Fibroblast of lung (primary cell): Measurements from ENCODE around the gene PSME4. TPM values are rescaled to one million over a fixed set of nuclear protein-coding genes. Genes with fewer than 3 reads are reported as not detected.
"Not testable (repeated sequence)": the region's sequence is repeated elsewhere in the genome, so short reads cannot be mapped to it uniquely, and the experiment has no call there.

Experiments
- DNase-seq, 2 donors: peaks; one replicate each; pipeline versions ENCODE4 v3.0.0 to v3.0.0-alpha.2; 2010; ENCODE audit warnings: low read depth in 2 of 2
- H2AFZ ChIP-seq: 2 replicates; pipeline ENCODE4 v1.5.1; 2012; ENCODE audit warnings: low read length, control low read depth, inconsistent platforms
- H3K27ac ChIP-seq: 2 replicates; pipeline ENCODE4 v1.5.1; 2011; ENCODE audit warnings: low read length, control low read depth; ENCODE audit not compliant: insufficient read depth
- H3K27me3 ChIP-seq: 2 replicates; pipeline ENCODE4 v1.5.1; 2011; ENCODE audit warnings: mild to moderate bottlenecking, low read length; ENCODE audit not compliant: control insufficient read depth, insufficient read depth
- H3K36me3 ChIP-seq: 2 replicates; pipeline ENCODE4 v1.5.1; 2011; ENCODE audit warnings: low read length; ENCODE audit not compliant: control insufficient read depth, insufficient read depth
- H3K4me1 ChIP-seq: 2 replicates; pipeline ENCODE4 v1.5.1; 2011; ENCODE audit warnings: low read length; ENCODE audit not compliant: control insufficient read depth, insufficient read depth; ENCODE audit errors: extremely low read depth
- H3K4me2 ChIP-seq: 2 replicates; pipeline ENCODE4 v1.5.1; 2011; ENCODE audit warnings: low read length, control low read depth; ENCODE audit not compliant: insufficient read depth; ENCODE audit errors: extremely low read depth
- H3K4me3 ChIP-seq, 4 experiments: fragments of 200-600 bp in 1 of 4; sonication (generic) in 1 of 4; replicated peaks in 1 of 4; 2 replicates each; pipeline ENCODE4 v1.5.1; 2011 to 2016; ENCODE audit warnings: low read length in 4 of 4, low read depth in 3 of 4, mild to moderate bottlenecking in 3 of 4, control low read depth in 2 of 4, inconsistent platforms in 1 of 4, mixed read lengths in 1 of 4; ENCODE audit not compliant: insufficient read depth in 1 of 4; ENCODE audit errors: control extremely low read depth in 1 of 4
- H3K79me2 ChIP-seq: 2 replicates; pipeline ENCODE4 v1.5.1; 2012; ENCODE audit warnings: mild to moderate bottlenecking, low read length, inconsistent platforms; ENCODE audit not compliant: control insufficient read depth, insufficient read depth
- H3K9ac ChIP-seq: 2 replicates; pipeline ENCODE4 v1.5.1; 2011; ENCODE audit warnings: mild to moderate bottlenecking, low read length, control low read depth; ENCODE audit not compliant: insufficient read depth
- H3K9me3 ChIP-seq: 2 replicates; pipeline ENCODE4 v1.5.1; 2012; ENCODE audit warnings: low read depth, low read length; ENCODE audit not compliant: control insufficient read depth, insufficient read depth
- H4K20me1 ChIP-seq: 2 replicates; pipeline ENCODE4 v1.5.1; 2011; ENCODE audit warnings: low read length; ENCODE audit not compliant: control insufficient read depth, insufficient read depth; ENCODE audit errors: extremely low read depth
- CTCF ChIP-seq, 2 donors: IDR thresholded peaks in 1 of 2; conservative IDR thresholded peaks in 1 of 2; 1 replicate in 1 of 2; 2 replicates in 1 of 2; pipeline ENCODE4 v1.5.1; 2011 to 2012; ENCODE audit warnings: low read length in 2 of 2, control low read depth in 1 of 2, inconsistent platforms in 1 of 2, low read depth in 1 of 2, mild to moderate bottlenecking in 1 of 2
- EZH2 ChIP-seq: IDR thresholded peaks from 2 replicates; pipeline ENCODE4 v1.5.1; 2012; ENCODE audit warnings: low read length, control low read depth, mild to moderate bottlenecking; ENCODE audit errors: missing control alignments
- polyA plus RNA-seq, 2 donors: library from polyadenylated mRNA; depleted of rRNA in 1 of 2; stranded (reverse) in 1 of 2; unstranded in 1 of 2; fragments of >200 nt; gene quantifications; 2 replicates each; pipeline ENCODE4 v1.2.1, GENCODE V29; 2011 to 2012; ENCODE audit warnings: missing spikeins in 1 of 2
- total RNA-seq: library from RNA; depleted of rRNA; stranded (reverse); fragments of >200 nt; gene quantifications from 2 replicates; pipeline ENCODE4 v1.2.1, GENCODE V29; 2014

Gene PSME4
- total and polyA plus RNA-seq, 2 donors (not counting 1 experiment from before 2014, with no cell fraction given) = 26.8 to 34.6 TPM

DNA sequence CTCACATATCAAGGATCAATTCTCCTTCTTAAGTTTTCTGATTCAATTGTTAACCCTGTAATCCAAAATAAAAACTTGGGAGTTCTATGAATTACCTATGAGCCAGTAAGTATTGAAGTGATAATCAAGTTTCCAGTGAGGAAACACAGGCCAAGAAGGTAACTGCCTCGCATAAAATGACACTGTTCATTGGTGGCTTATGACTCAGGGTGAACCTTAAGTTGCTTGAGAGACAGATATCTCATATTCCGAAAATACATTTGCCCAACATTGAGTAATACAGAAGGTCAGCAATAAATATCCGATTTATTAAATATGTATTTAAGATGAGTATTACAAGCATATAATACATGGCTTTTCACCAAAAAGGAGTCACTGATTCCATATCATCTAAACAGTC, 31.9 kb downstream of the PSME4 start:
- no peak overlapping the region for H3K9ac ChIP-seq
- H4K20me1 ChIP-seq = no peaks in the 10 kb centered on the region
- H3K36me3 ChIP-seq = peaks cover 2% of the 10 kb centered on the region
- TF ChIP-seq EZH2 = no peak
- TF ChIP-seq CTCF (conservative IDR thresholded peaks at IDR 0.05 in 1 of 2, IDR thresholded peaks at IDR 0.05 in 1 of 2; ENCODE audit: low read depth in 1 of 2, low read length in 2 of 2) = no peak
- H2AFZ ChIP-seq = no peak overlapping the region
- H3K9me3 ChIP-seq = no peaks in the 10 kb centered on the region
- H3K4me3 ChIP-seq = no peak overlapping the region
- no peaks in the 10 kb centered on the region for H3K4me1 ChIP-seq
- no peaks in the 10 kb centered on the region for H3K27me3 ChIP-seq
- H3K4me2 ChIP-seq = no peak overlapping the region
- H3K79me2 ChIP-seq = peaks cover 3% of the 10 kb centered on the region
- H3K27ac ChIP-seq = no peak overlapping the region
- DNase-seq = no peak

DNA sequence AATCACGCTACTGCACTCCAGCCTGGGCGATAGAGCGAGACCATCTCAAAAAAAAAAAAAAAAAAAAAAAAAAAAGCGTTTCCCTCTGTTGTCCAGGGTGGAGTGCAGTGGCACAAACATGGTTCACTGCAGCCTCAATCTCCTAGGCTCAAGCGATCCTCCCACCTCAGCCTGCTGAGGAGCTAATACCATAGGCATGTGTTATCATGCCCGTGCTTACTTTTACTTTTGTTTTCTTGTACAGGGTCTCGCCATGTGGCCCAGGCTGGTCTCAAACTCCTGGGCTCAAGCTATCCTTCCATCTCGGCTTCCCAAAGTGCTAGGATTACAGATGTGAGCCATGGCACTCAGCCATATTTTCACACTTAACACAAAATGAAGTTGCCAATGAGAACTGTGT, 37.5 kb downstream of the PSME4 start:
- H3K27me3 ChIP-seq = no peaks in the 10 kb centered on the region
- H3K4me3 ChIP-seq = no peak overlapping the region
- no peak for TF ChIP-seq EZH2
- no peak for TF ChIP-seq CTCF (conservative IDR thresholded peaks at IDR 0.05 in 1 of 2, IDR thresholded peaks at IDR 0.05 in 1 of 2; ENCODE audit: low read depth in 1 of 2, low read length in 2 of 2)
- no peaks in the 10 kb centered on the region for H3K79me2 ChIP-seq
- no peaks in the 10 kb centered on the region for H4K20me1 ChIP-seq
- peaks cover 10% of the 10 kb centered on the region for H3K36me3 ChIP-seq
- no peaks in the 10 kb centered on the region for H3K9me3 ChIP-seq
- no peak overlapping the region for H3K27ac ChIP-seq
- DNase-seq = no peak
- no peak overlapping the region for H2AFZ ChIP-seq
- H3K4me2 ChIP-seq = no peak overlapping the region
- no peaks in the 10 kb centered on the region for H3K4me1 ChIP-seq
- H3K9ac ChIP-seq = no peak overlapping the region

- not testable (repeated sequence) for H3K27ac ChIP-seq, H4K20me1 ChIP-seq, H3K4me2 ChIP-seq, H3K4me3 ChIP-seq, H2AFZ ChIP-seq, H3K4me1 ChIP-seq, H3K9ac ChIP-seq, H3K27me3 ChIP-seq, H3K9me3 ChIP-seq, H3K79me2 ChIP-seq
- DNase-seq = peak in 1 of 2 donors; percentile 3
- H3K36me3 ChIP-seq = peaks cover 16% of the 10 kb centered on the region
Observed at GRCh38 chr2:53926321-53926720, 44.5 kb downstream of the PSME4 start.

DNA sequence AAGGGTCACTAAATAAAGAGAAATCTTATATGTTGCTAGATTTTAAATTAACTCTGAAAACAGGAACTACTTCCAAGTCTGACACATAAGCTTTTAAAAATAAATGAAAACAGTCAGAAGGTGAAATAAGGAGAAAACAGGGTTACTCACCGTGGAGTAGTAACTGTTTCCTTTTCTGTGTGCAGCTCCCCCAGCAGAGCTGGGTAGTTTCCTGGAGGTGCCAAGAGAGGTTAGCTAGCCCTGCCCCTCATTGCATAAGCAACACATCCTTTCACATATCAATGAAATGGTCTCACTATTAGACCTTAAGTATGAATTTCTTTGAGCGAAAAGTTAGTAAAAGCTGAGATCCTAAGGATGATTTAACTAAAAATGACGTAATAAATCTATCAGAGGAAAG, 57.1 kb downstream of the PSME4 start:
- H3K4me3 ChIP-seq = no peak overlapping the region
- H3K4me2 ChIP-seq = no peak overlapping the region
- no peaks in the 10 kb centered on the region for H3K9me3 ChIP-seq
- no peaks in the 10 kb centered on the region for H3K36me3 ChIP-seq
- no peaks in the 10 kb centered on the region for H3K79me2 ChIP-seq
- no peaks in the 10 kb centered on the region for H3K4me1 ChIP-seq
- H2AFZ ChIP-seq = no peak overlapping the region
- H3K27ac ChIP-seq = no peak overlapping the region
- TF ChIP-seq EZH2 = no peak
- no peak for TF ChIP-seq CTCF (conservative IDR thresholded peaks at IDR 0.05 in 1 of 2, IDR thresholded peaks at IDR 0.05 in 1 of 2; ENCODE audit: low read depth in 1 of 2, low read length in 2 of 2)
- no peaks in the 10 kb centered on the region for H4K20me1 ChIP-seq
- no peaks in the 10 kb centered on the region for H3K27me3 ChIP-seq
- DNase-seq = peak; percentile 32 to 51
- H3K9ac ChIP-seq = no peak overlapping the region
